CD4-positive, alpha-beta T cell (primary cell): Measurements from ENCODE around the gene JMJD6. TPM values are rescaled to one million over a fixed set of nuclear protein-coding genes. Genes with fewer than 3 reads are reported as not detected.

Experiments
- ATAC-seq: fragments of 200-7000 bp; cut with Tn5 transposase; one replicate; pipeline ENCODE4 v1.10.0; 2022; ENCODE audit warnings: mild to moderate bottlenecking; ENCODE audit not compliant: poor library complexity
- CTCF ChIA-PET: fragments of 350-600 bp; sonication (Branson Sonifier 250); formaldehyde crosslinking; loops from one replicate; lab custom pipeline; 2021; ENCODE audit warnings: antibody characterized with exemption, inconsistent platforms; lab: Charles Lee
- POLR2A ChIA-PET: fragments of 350-600 bp; sonication (Branson Sonifier 250); formaldehyde crosslinking; loops from one replicate; lab custom pipeline; 2021; ENCODE audit warnings: antibody characterized with exemption, inconsistent platforms; lab: Charles Lee
- DNase-seq, 14 experiments: peaks; one replicate each; pipeline ENCODE4 v3.0.0-alpha.2; 2013 to 2020; ENCODE audit warnings: mixed read lengths in 2 of 14
- H3K27ac ChIP-seq, 2 donors: one replicate each; pipeline versions ENCODE4 v1.5.1 to v1.7.0; 2013; ENCODE audit warnings: low read length in 2 of 2, low read depth in 1 of 2, mild to moderate bottlenecking in 1 of 2
- H3K27me3 ChIP-seq, 2 experiments: 1 replicate in 1 of 2; 2 replicates in 1 of 2; pipeline versions ENCODE4 v1.6.1 to v1.7.0; 2013; ENCODE audit warnings: low read length in 2 of 2, control low read depth in 1 of 2, mild to moderate bottlenecking in 1 of 2, moderate library complexity in 1 of 2; ENCODE audit not compliant: insufficient read depth in 2 of 2, control insufficient read depth in 1 of 2
- H3K36me3 ChIP-seq: one replicate; pipeline ENCODE4 v1.6.1; 2013; ENCODE audit warnings: low read length, control low read depth; ENCODE audit not compliant: insufficient read depth
- H3K4me1 ChIP-seq: one replicate; pipeline ENCODE4 v1.6.1; 2013; ENCODE audit warnings: low read length, control low read depth; ENCODE audit not compliant: insufficient read depth
- H3K4me3 ChIP-seq: one replicate; pipeline ENCODE4 v1.5.1; 2013; ENCODE audit warnings: mild to moderate bottlenecking, low read length, moderate library complexity
- H3K9me3 ChIP-seq, 2 experiments: 1 replicate in 1 of 2; 2 replicates in 1 of 2; pipeline versions ENCODE4 v1.6.1 to v1.7.0; 2013; ENCODE audit warnings: low read length in 2 of 2, mild to moderate bottlenecking in 2 of 2, control low read depth in 1 of 2, moderate library complexity in 1 of 2; ENCODE audit not compliant: control insufficient read depth in 1 of 2, insufficient read depth in 1 of 2
- H3K27ac Mint-ChIP-seq: one replicate; pipeline ENCODE4 v1.8.0; 2020; ENCODE audit warnings: mixed read lengths
- H3K27me3 Mint-ChIP-seq: one replicate; pipeline ENCODE4 v1.8.0; 2021; ENCODE audit warnings: mixed read lengths
- H3K36me3 Mint-ChIP-seq: one replicate; pipeline ENCODE4 v1.8.0; 2021; ENCODE audit warnings: low read depth, mixed read lengths
- H3K4me1 Mint-ChIP-seq: one replicate; pipeline ENCODE4 v1.8.0; 2021; ENCODE audit warnings: low read depth, mixed read lengths
- H3K4me3 Mint-ChIP-seq: one replicate; pipeline ENCODE4 v1.8.0; 2020; ENCODE audit warnings: mild to moderate bottlenecking, mixed read lengths
- H3K9me3 Mint-ChIP-seq: one replicate; pipeline ENCODE4 v1.8.0; 2020; ENCODE audit warnings: mixed read lengths
- intact Hi-C, 2 experiments: fragments of 100-400 bp; cut with DNase I in 1 of 2; cut with micrococcal nuclease in 1 of 2; formaldehyde crosslinking; loops; one replicate each; pipeline versions ENCODE4 v1.15.1 to v1.9.0; 2023 to 2025; cut with DNase I, micrococcal nuclease
- total RNA-seq, 174 experiments: library from RNA in 2 of 174; stranded (reverse) in 2 of 174; gene quantifications; one replicate each; pipeline ENCODE4 v1.2.3 and lab custom pipeline; 2021 to 2026
- TF ChIP-seq, protein P1 (sequence below): fragments of 200-600 bp; IDR thresholded peaks from one replicate; pipeline ENCODE4 v1.8.0; 2022; ENCODE audit warnings: antibody characterized with exemption, mild to moderate bottlenecking

The JMJD6 gene
- total RNA-seq, 2 experiments from 2014 or later, result 133 to 134 TPM

GRCh38 chr17:76716146-76716838, 10.1 kb downstream of the JMJD6 start:
- TF ChIP-seq, protein P1, sequence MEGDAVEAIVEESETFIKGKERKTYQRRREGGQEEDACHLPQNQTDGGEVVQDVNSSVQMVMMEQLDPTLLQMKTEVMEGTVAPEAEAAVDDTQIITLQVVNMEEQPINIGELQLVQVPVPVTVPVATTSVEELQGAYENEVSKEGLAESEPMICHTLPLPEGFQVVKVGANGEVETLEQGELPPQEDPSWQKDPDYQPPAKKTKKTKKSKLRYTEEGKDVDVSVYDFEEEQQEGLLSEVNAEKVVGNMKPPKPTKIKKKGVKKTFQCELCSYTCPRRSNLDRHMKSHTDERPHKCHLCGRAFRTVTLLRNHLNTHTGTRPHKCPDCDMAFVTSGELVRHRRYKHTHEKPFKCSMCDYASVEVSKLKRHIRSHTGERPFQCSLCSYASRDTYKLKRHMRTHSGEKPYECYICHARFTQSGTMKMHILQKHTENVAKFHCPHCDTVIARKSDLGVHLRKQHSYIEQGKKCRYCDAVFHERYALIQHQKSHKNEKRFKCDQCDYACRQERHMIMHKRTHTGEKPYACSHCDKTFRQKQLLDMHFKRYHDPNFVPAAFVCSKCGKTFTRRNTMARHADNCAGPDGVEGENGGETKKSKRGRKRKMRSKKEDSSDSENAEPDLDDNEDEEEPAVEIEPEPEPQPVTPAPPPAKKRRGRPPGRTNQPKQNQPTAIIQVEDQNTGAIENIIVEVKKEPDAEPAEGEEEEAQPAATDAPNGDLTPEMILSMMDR, result no peak
- intact Hi-C loops, result loop anchor here in 1 of 2 experiments (1.0 kb wide), 1 partner anchor 21 kb away; the partner anchor contains the start of gene SRSF2
- POLR2A ChIA-PET, result interaction anchor here (3.9 to 6.7 kb wide), 2 partner anchors 10 to 19 kb away, joined by 26 to 63 read pairs; partner anchors contain the start of genes JMJD6, METTL23, MFSD11 and SRSF2
- Mint-ChIP-seq H3K4me3 (peak overlapping the region; percentile 66), H3K36me3 (peaks cover 74% of the 10 kb centered on the region), H3K27me3 (no peaks in the 10 kb centered on the region), H3K9me3 (no peaks in the 10 kb centered on the region), H3K4me1 (peaks cover 43% of the 10 kb centered on the region), H3K27ac (peak overlapping the region; percentile 96)
- DNase-seq (peak in 8 of 14 experiments; percentile 12 to 91 (median 55)), ATAC-seq (peak; percentile 76)
- Histone ChIP-seq H3K27me3 (no peaks in the 10 kb centered on the region), H3K36me3 (peaks cover 69% of the 10 kb centered on the region), H3K4me3 (no peak overlapping the region), H3K27ac (no peak overlapping the region), H3K9me3 (no peaks in the 10 kb centered on the region), H3K4me1 (peaks cover 25% of the 10 kb centered on the region)
- CTCF ChIA-PET, result interaction anchor here (1.1 to 2.3 kb wide), 2 partner anchors 9 to 193 kb away, joined by 3 to 6 read pairs; no protein-coding TSS in a partner anchor

DNA sequence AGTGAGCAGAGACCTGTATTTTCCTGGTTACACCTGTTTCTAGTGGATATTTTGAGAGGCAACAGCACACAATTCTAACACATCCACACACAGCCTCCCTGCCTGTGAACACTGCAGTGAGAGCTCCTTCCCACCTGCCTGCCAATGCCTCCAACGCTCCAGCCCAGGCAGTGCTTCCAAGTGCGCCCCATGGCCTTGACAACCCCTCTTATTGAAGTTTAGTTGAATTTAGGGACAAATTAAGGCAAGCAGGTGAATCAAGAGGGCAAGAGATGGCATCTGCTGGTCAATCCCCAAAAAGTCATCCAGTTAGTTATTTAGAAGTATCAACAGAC, 10.9 kb downstream of the JMJD6 start:
- H3K36me3 ChIP-seq, result peaks cover 61% of the 10 kb centered on the region
- CTCF ChIA-PET, result interaction anchor here (1.0 to 3.1 kb wide), 6 partner anchors 11 to 193 kb away, joined by 3 to 34 read pairs (median 4); partner anchors contain the start of genes JMJD6, METTL23 and MFSD11
- DNase-seq (no peak), ATAC-seq (no peak)
- peaks cover 30% of the 10 kb centered on the region for H3K4me1 ChIP-seq
- intact Hi-C loops, result loop anchor here (1.0 to 2.0 kb wide), 4 partner anchors 157 to 193 kb away; no protein-coding TSS in a partner anchor
- TF ChIP-seq, protein P1, result no peak
- Mint-ChIP-seq H3K36me3 (peaks cover 65% of the 10 kb centered on the region), H3K27me3 (no peaks in the 10 kb centered on the region), H3K9me3 (no peaks in the 10 kb centered on the region), H3K4me3 (no peak overlapping the region), H3K27ac (peak overlapping the region; percentile 96), H3K4me1 (peaks cover 42% of the 10 kb centered on the region)
- no peak overlapping the region for H3K27ac ChIP-seq
- H3K27me3 ChIP-seq, result no peaks in the 10 kb centered on the region
- POLR2A ChIA-PET, result interaction anchor here (3.9 to 6.7 kb wide), 2 partner anchors 11 to 20 kb away, joined by 26 to 63 read pairs; partner anchors contain the start of genes JMJD6, METTL23, MFSD11 and SRSF2
- no peaks in the 10 kb centered on the region for H3K9me3 ChIP-seq
- no peak overlapping the region for H3K4me3 ChIP-seq

GRCh38 chr17:76714822-76715495, 11.4 kb downstream of the JMJD6 start:
- ATAC-seq (no peak), DNase-seq (peak; percentile 64 to 87 (median 79))
- Mint-ChIP-seq H3K4me1 (peaks cover 42% of the 10 kb centered on the region), H3K27me3 (no peaks in the 10 kb centered on the region), H3K36me3 (peaks cover 60% of the 10 kb centered on the region), H3K27ac (peak overlapping the region; percentile 96), H3K9me3 (no peaks in the 10 kb centered on the region), H3K4me3 (peak overlapping the region; percentile 3)
- TF ChIP-seq, protein P1, result peak; percentile 88
- ChIA-PET CTCF (interaction anchor here (0.7 to 3.1 kb wide), 7 partner anchors 11 to 192 kb away, joined by 3 to 34 read pairs (median 3); partner anchors contain the start of genes JMJD6, METTL23 and MFSD11), POLR2A (interaction anchor here (6.7 kb wide), 1 partner anchor 21 kb away, joined by 63 read pairs; the partner anchor contains the start of genes MFSD11 and SRSF2)
- Histone ChIP-seq H3K9me3 (no peaks in the 10 kb centered on the region), H3K36me3 (peaks cover 56% of the 10 kb centered on the region), H3K27me3 (no peaks in the 10 kb centered on the region), H3K27ac (no peak overlapping the region), H3K4me3 (no peak overlapping the region), H3K4me1 (peaks cover 33% of the 10 kb centered on the region)
- intact Hi-C loops, result loop anchor here (1.0 to 5.0 kb wide), 8 partner anchors 67 to 352 kb away; no protein-coding TSS in a partner anchor
